T-helper 2 cell treated with Interferon-gamma antibody and Interleukin-4, amounts not matched to agents 100 ng/mL and 5 ng/mL, for 36 hours (primary cell): ENCODE results near the gene TRMT1L. TPM values are rescaled to one million over a fixed set of nuclear protein-coding genes. Genes with fewer than 3 reads are reported as not detected.

Experiments used
- intact Hi-C: fragments of 100-400 bp; cut with micrococcal nuclease; formaldehyde crosslinking; loops from one replicate; pipeline ENCODE4 v1.15.1; 2023
- total RNA-seq: library from RNA; stranded (reverse); gene quantifications from 2 replicates; pipeline ENCODE4 v1.2.3, GENCODE V29; 2022

Gene TRMT1L
- total RNA-seq, 1 donor from 2014 or later, result 21.3 TPM

GRCh38 chr1:185137896-185138545, 18.7 kb downstream of the TRMT1L start:
- intact Hi-C loops, result no loop called here

DNA sequence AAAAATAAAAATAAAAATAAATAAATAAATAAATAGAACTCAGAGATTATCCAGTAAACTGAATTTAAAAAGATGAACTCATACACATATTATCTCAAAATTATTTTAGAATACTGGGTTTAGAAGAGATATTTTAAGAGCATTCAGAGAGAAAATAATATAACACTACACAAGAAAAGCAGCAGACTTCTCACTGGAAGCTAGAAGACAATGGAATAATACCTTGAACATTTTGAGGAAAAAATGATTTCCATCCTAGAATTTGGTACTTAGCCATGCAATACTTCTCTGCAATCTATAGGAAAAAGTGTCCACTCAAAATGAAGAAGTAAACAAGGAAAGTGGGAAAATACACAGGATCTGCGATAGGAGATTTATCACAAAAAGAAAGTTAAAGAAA, 24.2 kb downstream of the TRMT1L start:
- intact Hi-C loops, result no loop called here

GRCh38 chr1:185129708-185130107, 27.0 kb downstream of the TRMT1L start:
- intact Hi-C loops, result no loop called here

- intact Hi-C loops, result no loop called here
These were observed 44.4 kb downstream of the TRMT1L start for GRCh38 chr1:185112356-185112755.

DNA sequence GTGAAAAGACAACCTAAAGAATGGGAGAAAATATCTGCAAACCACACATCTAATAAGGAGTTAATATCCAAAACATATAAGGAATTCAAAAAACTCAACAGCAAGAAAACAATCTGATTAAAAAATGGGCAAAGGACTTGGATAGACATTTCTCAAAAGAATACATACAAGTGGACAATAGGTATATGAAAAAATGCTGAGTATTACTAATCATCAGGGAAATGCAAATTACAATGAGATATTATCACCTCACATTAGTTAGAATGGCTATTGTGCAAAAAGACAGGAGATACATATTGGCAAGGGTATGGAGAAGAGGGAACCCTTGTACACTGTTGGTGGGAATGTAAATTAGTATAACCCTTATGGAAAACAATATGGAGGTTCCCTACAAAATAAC, 44.9 kb downstream of the TRMT1L start:
- intact Hi-C loops, result no loop called here

DNA sequence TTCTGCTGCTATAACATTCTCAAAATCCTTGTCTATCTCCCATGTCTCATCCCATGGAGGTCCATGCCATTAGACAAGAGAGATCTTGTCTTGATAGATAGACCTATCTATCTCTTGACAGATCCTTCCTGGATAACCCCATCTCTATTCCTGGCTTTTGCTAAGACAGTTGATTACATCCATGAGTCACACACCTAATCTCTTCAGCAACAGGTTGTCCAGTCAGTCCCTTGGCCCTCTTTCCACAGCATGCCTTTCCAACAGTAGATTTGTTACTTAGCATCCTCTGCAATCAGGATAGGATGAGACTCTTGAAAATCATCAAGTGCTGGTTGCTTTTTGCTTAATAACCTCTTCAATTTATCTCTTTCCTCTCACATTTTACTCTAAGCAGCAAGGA, 46.6 kb downstream of the TRMT1L start:
- intact Hi-C loops, result no loop called here

GRCh38 chr1:185108321-185108720, 48.4 kb downstream of the TRMT1L start:
- intact Hi-C loops, result no loop called here

- intact Hi-C loops, result no loop called here
These were observed 51.6 kb downstream of the TRMT1L start for GRCh38 chr1:185105121-185105520.

DNA sequence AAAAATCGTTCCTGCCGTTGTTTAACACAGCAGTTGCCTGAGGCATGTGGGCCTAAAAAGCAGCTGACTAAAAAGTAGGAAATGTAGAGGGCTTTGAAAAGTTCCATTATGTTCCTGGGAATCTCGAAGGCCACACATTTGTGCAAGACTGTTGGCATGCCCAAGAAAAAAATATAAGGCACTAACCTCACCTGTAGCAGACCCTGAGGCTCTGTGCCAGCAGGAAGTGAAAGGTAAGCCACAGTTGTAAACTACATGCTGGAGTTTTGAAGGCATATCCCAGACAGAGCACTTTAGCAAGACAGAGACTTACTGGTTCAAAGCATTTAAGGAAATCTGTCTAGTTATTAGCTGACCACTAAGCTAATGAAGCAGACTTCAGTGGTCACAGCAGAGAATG, 52.7 kb downstream of the TRMT1L start:
- intact Hi-C loops, result no loop called here

- intact Hi-C loops, result no loop called here
These were observed 60.2 kb downstream of the TRMT1L start for GRCh38 chr1:185096531-185096930.

DNA sequence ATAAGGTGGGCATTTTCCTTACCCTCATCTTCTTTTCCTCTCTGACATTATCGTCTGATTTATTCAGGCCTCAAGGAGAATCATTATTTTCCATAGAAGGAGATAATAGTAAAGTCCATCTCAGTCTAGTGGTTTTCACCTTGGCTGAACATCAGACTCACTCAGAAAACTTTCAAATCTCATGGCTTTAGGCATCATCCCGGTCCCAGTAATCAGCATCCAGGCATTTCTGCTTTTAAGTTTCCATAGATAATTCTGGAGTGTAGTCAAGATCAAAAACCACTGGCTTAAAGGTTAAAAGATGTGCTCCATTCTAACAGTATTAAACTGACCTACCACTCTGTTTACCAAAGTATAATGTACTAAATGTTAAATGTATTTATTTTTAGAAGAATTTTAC, 62.0 kb downstream of the TRMT1L start:
- intact Hi-C loops, result no loop called here

- intact Hi-C loops, result no loop called here
These were observed 65.3 kb downstream of the TRMT1L start for GRCh38 chr1:185091480-185091879.

- intact Hi-C loops, result no loop called here
These were observed 69.0 kb downstream of the TRMT1L start for GRCh38 chr1:185087746-185088145.

DNA sequence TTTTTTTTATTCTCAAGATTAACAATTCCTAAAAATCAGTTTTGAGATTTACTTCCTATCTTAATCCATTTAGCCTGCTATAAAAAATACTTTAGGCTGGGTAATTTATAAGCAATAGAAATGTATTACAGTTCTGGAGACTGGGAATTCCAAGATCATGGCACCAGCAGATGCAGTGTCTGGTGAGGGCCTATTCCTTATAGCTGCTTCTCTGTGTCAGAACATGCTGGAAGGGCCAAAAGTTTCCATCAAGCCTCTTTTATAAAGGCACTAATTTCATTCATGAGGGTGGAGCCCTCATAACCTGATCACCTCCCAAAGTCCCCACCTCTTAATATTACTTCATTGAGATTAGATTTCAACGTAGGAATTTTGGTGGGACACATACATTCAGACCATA, 69.7 kb downstream of the TRMT1L start:
- intact Hi-C loops, result no loop called here

DNA sequence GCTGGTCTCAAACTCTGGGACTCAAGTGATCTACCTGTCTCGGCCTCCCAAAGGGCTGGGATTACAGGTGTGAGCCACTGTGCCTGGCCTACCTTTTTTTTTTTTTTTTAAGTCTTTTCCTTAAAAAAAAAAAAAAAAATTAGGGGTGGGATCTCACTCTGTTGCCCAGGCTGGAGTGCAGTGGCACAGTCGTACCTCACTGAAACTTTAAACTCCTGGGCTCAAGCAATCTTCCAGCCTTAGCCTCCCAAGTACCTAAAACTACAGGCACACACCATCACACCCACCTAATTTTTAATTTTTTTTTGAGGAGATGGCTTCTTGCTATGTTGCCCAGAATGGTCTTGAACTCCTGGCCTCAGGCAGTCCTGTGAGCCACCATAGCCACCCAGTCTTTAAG, 72.9 kb downstream of the TRMT1L start:
- intact Hi-C loops, result no loop called here

GRCh38 chr1:185080422-185080821, 76.3 kb downstream of the TRMT1L start:
- intact Hi-C loops, result no loop called here

- intact Hi-C loops, result no loop called here
These were observed 79.4 kb downstream of the TRMT1L start for GRCh38 chr1:185077374-185077773.

GRCh38 chr1:185075476-185075875, 81.3 kb downstream of the TRMT1L start:
- intact Hi-C loops, result no loop called here

DNA sequence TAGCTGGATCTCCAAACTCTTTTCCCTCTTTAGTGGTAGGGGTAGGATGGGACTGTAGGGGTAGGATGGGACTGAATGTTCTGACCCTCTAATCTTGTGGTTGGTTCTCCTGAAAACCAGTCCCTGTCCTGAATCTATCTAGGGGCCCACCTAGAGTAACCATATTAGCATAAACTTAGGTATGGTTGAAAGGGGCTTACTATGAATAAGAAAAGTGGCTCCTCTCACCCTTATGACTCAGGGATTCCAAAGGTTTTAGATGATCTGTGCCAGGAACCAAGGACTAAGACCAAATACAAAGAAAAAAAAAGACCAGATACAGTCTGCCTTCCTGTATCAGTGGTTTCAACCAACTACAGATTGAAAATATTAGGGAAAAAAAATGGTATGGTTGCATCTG, 82.4 kb downstream of the TRMT1L start:
- intact Hi-C loops, result no loop called here

DNA sequence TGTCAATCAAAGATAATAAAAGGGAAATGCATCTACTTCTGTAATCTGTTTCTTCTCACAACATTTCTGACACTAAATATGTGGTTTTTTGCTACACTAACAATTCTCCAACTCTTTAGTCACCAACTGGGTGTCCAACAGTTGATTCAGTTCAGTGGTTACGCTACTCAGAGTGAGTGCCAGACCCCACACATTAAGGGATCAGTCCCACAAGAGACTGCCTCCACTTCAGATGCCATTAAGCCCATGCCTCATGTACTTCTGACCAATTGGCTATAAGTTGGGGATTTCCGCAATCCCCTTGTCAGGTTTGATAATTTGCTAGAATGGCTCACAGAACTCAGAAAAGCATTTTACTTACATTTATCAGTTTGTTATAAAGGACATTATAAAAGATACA, 83.0 kb downstream of the TRMT1L start:
- intact Hi-C loops, result no loop called here

- intact Hi-C loops, result no loop called here
These were observed 86.7 kb downstream of the TRMT1L start for GRCh38 chr1:185070051-185070450.

GRCh38 chr1:185069202-185069772, 87.5 kb downstream of the TRMT1L start:
- intact Hi-C loops, result no loop called here

DNA sequence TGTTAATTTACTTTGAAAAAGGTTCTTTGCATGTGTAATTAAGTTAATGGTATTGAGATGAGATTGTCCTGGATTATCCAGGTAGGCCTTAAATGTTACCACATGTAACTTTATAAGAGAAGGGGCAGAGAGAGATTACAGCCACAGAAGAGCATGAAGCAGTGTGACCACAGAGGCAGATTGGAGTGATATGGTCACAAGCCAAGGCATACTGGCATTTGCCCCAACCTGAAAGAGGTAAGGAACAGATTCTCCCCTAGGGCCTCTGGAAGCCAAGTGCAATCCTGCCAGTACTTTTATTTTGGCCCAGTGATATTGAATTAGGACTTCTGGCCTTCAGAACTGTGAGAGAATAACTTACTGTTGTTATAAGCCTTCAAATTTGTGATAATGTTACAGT, 88.4 kb downstream of the TRMT1L start:
- intact Hi-C loops, result no loop called here
